Activated CD4-positive, alpha-beta memory T cell treated with anti-CD3 and anti-CD28 coated beads for 36 hours (primary cell): ENCODE measurements around the gene CCT2. TPM values are rescaled to one million over a fixed set of nuclear protein-coding genes. Genes with fewer than 3 reads are reported as not detected.
A peak's percentile ranks its signal among the peaks of the same experiment; 100 is the strongest.
"Not testable (repeated sequence)": the region's sequence is repeated elsewhere in the genome, so short reads cannot be mapped to it uniquely, and the experiment has no call there.

Experiments used
- CTCF ChIA-PET: fragments of 350-600 bp; sonication (Branson Sonifier 250); formaldehyde crosslinking; loops from one replicate; lab custom pipeline; 2021; ENCODE audit warnings: antibody characterized with exemption, inconsistent platforms; lab: Charles Lee
- POLR2A ChIA-PET: fragments of 350-600 bp; sonication (Branson Sonifier 250); formaldehyde crosslinking; loops from one replicate; lab custom pipeline; 2021; ENCODE audit warnings: antibody characterized with exemption; lab: Charles Lee
- DNase-seq: peaks from one replicate; pipeline ENCODE4 v3.0.0-alpha.2; 2020
- H3K27ac Mint-ChIP-seq: one replicate; pipeline ENCODE4 v1.8.0; 2021; ENCODE audit warnings: mixed read lengths
- H3K27me3 Mint-ChIP-seq: one replicate; pipeline ENCODE4 v1.8.0; 2021; ENCODE audit warnings: mixed read lengths
- H3K36me3 Mint-ChIP-seq: one replicate; pipeline ENCODE4 v1.8.0; 2021; ENCODE audit warnings: mixed read lengths
- H3K4me1 Mint-ChIP-seq: one replicate; pipeline ENCODE4 v1.8.0; 2021; ENCODE audit warnings: low read depth, mixed read lengths
- H3K4me3 Mint-ChIP-seq: one replicate; pipeline ENCODE4 v1.8.0; 2021; ENCODE audit warnings: mild to moderate bottlenecking, mixed read lengths
- H3K9me3 Mint-ChIP-seq: one replicate; pipeline ENCODE4 v1.8.0; 2021; ENCODE audit warnings: mixed read lengths
- intact Hi-C: fragments of 100-400 bp; cut with micrococcal nuclease; formaldehyde crosslinking; loops from one replicate; pipeline ENCODE4 v1.15.1; 2023
- total RNA-seq, 2 experiments: library from RNA; stranded (reverse); gene quantifications; one replicate each; pipeline ENCODE4 v1.2.3, GENCODE V29; 2021

Gene CCT2
- total RNA-seq, 2 experiments from 2014 or later: 264 to 267 TPM

GRCh38 chr12:69595689-69596088, 10.4 kb downstream of the CCT2 start:
- CTCF ChIA-PET: no interaction called here
- no peak for DNase-seq
- POLR2A ChIA-PET: no interaction called here
- intact Hi-C loops: no loop called here
- Mint-ChIP-seq H3K4me1 (peaks cover 22% of the 10 kb centered on the region), H3K36me3 (peaks cover 65% of the 10 kb centered on the region), H3K27me3 (no peaks in the 10 kb centered on the region), H3K4me3 (no peak overlapping the region), H3K27ac (no peak overlapping the region), H3K9me3 (no peaks in the 10 kb centered on the region)

- no peak for DNase-seq
- intact Hi-C loops: no loop called here
- Mint-ChIP-seq H3K27ac (peak overlapping the region; percentile 33), H3K4me1 (peaks cover 10% of the 10 kb centered on the region), H3K36me3 (peaks cover 67% of the 10 kb centered on the region), H3K4me3 (no peak overlapping the region), H3K9me3 (peaks cover 1% of the 10 kb centered on the region), H3K27me3 (no peaks in the 10 kb centered on the region)
- ChIA-PET POLR2A (no interaction called here), CTCF (interaction anchor here (0.9 kb wide), 1 partner anchor 309 kb away, joined by 3 read pairs; no protein-coding TSS in a partner anchor)
Measured at GRCh38 chr12:69598174-69598753, 13.0 kb downstream of the CCT2 start.

GRCh38 chr12:69600804-69601203, 15.5 kb downstream of the CCT2 start:
- H3K36me3 Mint-ChIP-seq: peaks cover 55% of the 10 kb centered on the region
- H3K27ac Mint-ChIP-seq: no peak overlapping the region

GRCh38 chr12:69601962-69602685, 16.9 kb downstream of the CCT2 start:
- intact Hi-C loops: no loop called here
- H3K4me1 Mint-ChIP-seq: no peaks in the 10 kb centered on the region
- DNase-seq: no peak
- H3K27ac Mint-ChIP-seq: no peak overlapping the region
- CTCF ChIA-PET: no interaction called here
- H3K27me3 Mint-ChIP-seq: no peaks in the 10 kb centered on the region
- POLR2A ChIA-PET: no interaction called here
- H3K4me3 Mint-ChIP-seq: no peak overlapping the region
- peaks cover 2% of the 10 kb centered on the region for H3K9me3 Mint-ChIP-seq
- H3K36me3 Mint-ChIP-seq: peaks cover 45% of the 10 kb centered on the region

More at GRCh38 chr12:69600804-69601203, 15.5 kb downstream of the CCT2 start:
- Mint-ChIP-seq H3K27me3 (no peaks in the 10 kb centered on the region), H3K4me3 (no peak overlapping the region), H3K4me1 (peaks cover 6% of the 10 kb centered on the region), H3K9me3 (peaks cover 2% of the 10 kb centered on the region)
- intact Hi-C loops: no loop called here
- CTCF ChIA-PET: interaction anchor here (1.4 kb wide), 1 partner anchor 30 kb away, joined by 4 read pairs; no protein-coding TSS in a partner anchor
- POLR2A ChIA-PET: no interaction called here
- no peak for DNase-seq

- Mint-ChIP-seq H3K27ac (no peak overlapping the region), H3K4me3 (no peak overlapping the region), H3K27me3 (no peaks in the 10 kb centered on the region), H3K4me1 (no peaks in the 10 kb centered on the region), H3K9me3 (peaks cover 2% of the 10 kb centered on the region), H3K36me3 (peaks cover 38% of the 10 kb centered on the region)
- CTCF ChIA-PET: no interaction called here
- intact Hi-C loops: no loop called here
- POLR2A ChIA-PET: no interaction called here
- no peak for DNase-seq
Measured at GRCh38 chr12:69602954-69603353, 17.7 kb downstream of the CCT2 start.

- H3K27me3 Mint-ChIP-seq, DNase-seq, CTCF ChIA-PET, H3K4me3 Mint-ChIP-seq, POLR2A ChIA-PET, H3K4me1 Mint-ChIP-seq, H3K27ac Mint-ChIP-seq, intact Hi-C loops, H3K9me3 Mint-ChIP-seq: not testable (repeated sequence)
- H3K36me3 Mint-ChIP-seq: peaks cover 34% of the 10 kb centered on the region
Measured at GRCh38 chr12:69603556-69603955, 18.3 kb downstream of the CCT2 start.

- POLR2A ChIA-PET, DNase-seq, H3K27ac Mint-ChIP-seq, H3K9me3 Mint-ChIP-seq, H3K4me3 Mint-ChIP-seq, H3K4me1 Mint-ChIP-seq, intact Hi-C loops, H3K27me3 Mint-ChIP-seq: not testable (repeated sequence)
- peaks cover 31% of the 10 kb centered on the region for H3K36me3 Mint-ChIP-seq
- CTCF ChIA-PET: interaction anchor here (1.5 kb wide), 1 partner anchor 34 kb away, joined by 4 read pairs; no protein-coding TSS in a partner anchor
Measured at GRCh38 chr12:69604275-69604674, 19.0 kb downstream of the CCT2 start.

- no peak overlapping the region for H3K4me3 Mint-ChIP-seq
- no peak for DNase-seq
- no peak overlapping the region for H3K27ac Mint-ChIP-seq
- ChIA-PET CTCF (no interaction called here), POLR2A (interaction anchor here (0.7 kb wide), 1 partner anchor 803 kb away, joined by 3 read pairs; no protein-coding TSS in a partner anchor)
- intact Hi-C loops: no loop called here
- peaks cover 2% of the 10 kb centered on the region for H3K9me3 Mint-ChIP-seq
- peaks cover 5% of the 10 kb centered on the region for H3K36me3 Mint-ChIP-seq
- H3K4me1 Mint-ChIP-seq: no peaks in the 10 kb centered on the region
- H3K27me3 Mint-ChIP-seq: no peaks in the 10 kb centered on the region
Measured at GRCh38 chr12:69608114-69608513, 22.9 kb downstream of the CCT2 start.

GRCh38 chr12:69610126-69610525, 24.9 kb downstream of the CCT2 start:
- intact Hi-C loops: no loop called here
- no peak overlapping the region for H3K27ac Mint-ChIP-seq
- H3K27me3 Mint-ChIP-seq: peaks cover 5% of the 10 kb centered on the region
- no peaks in the 10 kb centered on the region for H3K4me1 Mint-ChIP-seq
- no peaks in the 10 kb centered on the region for H3K9me3 Mint-ChIP-seq
- no peak for DNase-seq
- ChIA-PET CTCF (interaction anchor here (1.1 kb wide), 1 partner anchor 29 kb away, joined by 3 read pairs; no protein-coding TSS in a partner anchor), POLR2A (no interaction called here)
- H3K36me3 Mint-ChIP-seq: no peaks in the 10 kb centered on the region
- H3K4me3 Mint-ChIP-seq: no peak overlapping the region

- Mint-ChIP-seq H3K27ac (no peak within 1 kb of the TSS), H3K36me3 (no peaks in the 10 kb centered on the region), H3K4me3 (no peak within 1 kb of the TSS), H3K4me1 (no peaks in the 10 kb centered on the region), H3K27me3 (peaks cover 10% of the 10 kb centered on the region), H3K9me3 (no peaks in the 10 kb centered on the region)
- no peak for DNase-seq
- POLR2A ChIA-PET: no interaction called here
- intact Hi-C loops: no loop called here
- CTCF ChIA-PET: no interaction called here
Measured at GRCh38 chr12:69610729-69611128, 25.5 kb downstream of the CCT2 start, which contains the start of gene LRRC10. TSS of gene LRRC10 (minus strand) at chr12:69610907. CDS start at chr12:69610838, 69 bp downstream.

- H3K27ac Mint-ChIP-seq: no peak overlapping the region
- H3K27me3 Mint-ChIP-seq: peaks cover 16% of the 10 kb centered on the region
- no peaks in the 10 kb centered on the region for H3K4me1 Mint-ChIP-seq
- DNase-seq: no peak
- no peak overlapping the region for H3K4me3 Mint-ChIP-seq
- intact Hi-C loops: no loop called here
- POLR2A ChIA-PET: no interaction called here
- H3K36me3 Mint-ChIP-seq: no peaks in the 10 kb centered on the region
- CTCF ChIA-PET: no interaction called here
- H3K9me3 Mint-ChIP-seq: no peaks in the 10 kb centered on the region
Measured at GRCh38 chr12:69613351-69613750, 28.1 kb downstream of the CCT2 start.

GRCh38 chr12:69616025-69616424, 30.8 kb downstream of the CCT2 start:
- ChIA-PET POLR2A (no interaction called here), CTCF (no interaction called here)
- Mint-ChIP-seq H3K27me3 (peaks cover 26% of the 10 kb centered on the region), H3K27ac (no peak overlapping the region), H3K4me3 (no peak overlapping the region), H3K9me3 (no peaks in the 10 kb centered on the region), H3K4me1 (no peaks in the 10 kb centered on the region), H3K36me3 (no peaks in the 10 kb centered on the region)
- intact Hi-C loops: no loop called here
- no peak for DNase-seq
